ENCODE data around the gene RBP4.

Gene RBP4

GRCh38 chr10:93589648-93590562 lies 11.1 kb downstream of the RBP4 start:
- peak overlapping the region; percentile 55 for H3K27ac ChIP-seq
- TF ChIP-seq CTCF (IDR thresholded peaks at IDR 0.05) (no peak), ZFX (IDR thresholded peaks at IDR 0.05; ENCODE audit: borderline replicate concordance) (no peak)

- H3K27ac ChIP-seq, result no peak overlapping the region
- TF ChIP-seq CTCF (IDR thresholded peaks at IDR 0.05), result no peak
- no peak for TF ChIP-seq ZFX (IDR thresholded peaks at IDR 0.05; ENCODE audit: borderline replicate concordance)
These were observed 16.6 kb downstream of the RBP4 start for GRCh38 chr10:93584445-93584844.

- H3K27ac ChIP-seq, result no peak overlapping the region
- TF ChIP-seq ZFX (IDR thresholded peaks at IDR 0.05; ENCODE audit: borderline replicate concordance) (no peak), CTCF (IDR thresholded peaks at IDR 0.05) (no peak)
These were observed 20.2 kb downstream of the RBP4 start for GRCh38 chr10:93580828-93581227.

- TF ChIP-seq CTCF (IDR thresholded peaks at IDR 0.05) (no peak), ZFX (IDR thresholded peaks at IDR 0.05; ENCODE audit: borderline replicate concordance) (no peak)
- H3K27ac ChIP-seq, result no peak overlapping the region
These were observed 20.9 kb downstream of the RBP4 start for GRCh38 chr10:93579985-93580711.

- TF ChIP-seq CTCF (IDR thresholded peaks at IDR 0.05) (no peak), ZFX (IDR thresholded peaks at IDR 0.05; ENCODE audit: borderline replicate concordance) (no peak)
- no peak overlapping the region for H3K27ac ChIP-seq
These were observed 21.9 kb downstream of the RBP4 start for GRCh38 chr10:93579089-93579488.

- TF ChIP-seq ZFX (IDR thresholded peaks at IDR 0.05; ENCODE audit: borderline replicate concordance) (no peak), CTCF (IDR thresholded peaks at IDR 0.05) (no peak)
- H3K27ac ChIP-seq, result no peak overlapping the region
These were observed 23.5 kb downstream of the RBP4 start for GRCh38 chr10:93577565-93577964.

GRCh38 chr10:93576888-93577287 lies 24.1 kb downstream of the RBP4 start:
- TF ChIP-seq CTCF (IDR thresholded peaks at IDR 0.05), result no peak
- no peak for TF ChIP-seq ZFX (IDR thresholded peaks at IDR 0.05; ENCODE audit: borderline replicate concordance)
- no peak overlapping the region for H3K27ac ChIP-seq

All from 22Rv1 (cell line).